WERI-Rb-1 (cell line): ENCODE data around the gene SRSF11.

Experiments
- DNase-seq: peaks from one replicate; pipeline ENCODE4 v3.0.0-alpha.2; 2020
- H3K27ac ChIP-seq: fragments of 250-450 bp; sonication (Bioruptor Pico); 2 replicates; pipeline ENCODE4 v1.5.1; 2020; ENCODE audit warnings: mild to moderate bottlenecking, moderate library complexity
- H3K27me3 ChIP-seq: fragments of 250-450 bp; sonication (Bioruptor Pico); 2 replicates; pipeline ENCODE4 v1.5.1; 2021; ENCODE audit warnings: mild to moderate bottlenecking, low read depth, moderate library complexity; ENCODE audit not compliant: insufficient read depth, severe bottlenecking
- H3K36me3 ChIP-seq: fragments of 250-450 bp; sonication (Bioruptor Pico); 2 replicates; pipeline ENCODE4 v1.5.1; 2020; ENCODE audit warnings: mild to moderate bottlenecking, moderate library complexity
- H3K4me3 ChIP-seq: 2 replicates; pipeline ENCODE4 v1.5.1; 2011; ENCODE audit warnings: low read depth, mild to moderate bottlenecking, control low read depth, low read length
- H3K9me3 ChIP-seq: fragments of 250-450 bp; sonication (Bioruptor Pico); 2 replicates; pipeline ENCODE4 v1.5.1; 2021; ENCODE audit warnings: mild to moderate bottlenecking, moderate library complexity; ENCODE audit not compliant: severe bottlenecking
- CTCF ChIP-seq: IDR thresholded peaks from 2 replicates; pipeline ENCODE4 v1.5.1; 2011; ENCODE audit warnings: low read depth, mild to moderate bottlenecking, control low read depth, inconsistent platforms, low read length

The SRSF11 gene

GRCh38 chr1:70295749-70296148, 74.6 kb downstream of the SRSF11 start:
- Histone ChIP-seq H3K27ac (no peak overlapping the region), H3K36me3 (peaks cover 37% of the 10 kb centered on the region), H3K9me3 (no peaks in the 10 kb centered on the region), H3K4me3 (no peak overlapping the region), H3K27me3 (no peaks in the 10 kb centered on the region)
- TF ChIP-seq CTCF, result no peak
- DNase-seq, result no peak

GRCh38 chr1:70299472-70299871, 78.3 kb downstream of the SRSF11 start:
- Histone ChIP-seq H3K27ac (no peak overlapping the region), H3K36me3 (peaks cover 29% of the 10 kb centered on the region), H3K9me3 (no peaks in the 10 kb centered on the region), H3K27me3 (no peaks in the 10 kb centered on the region), H3K4me3 (no peak overlapping the region)
- DNase-seq, result no peak
- no peak for TF ChIP-seq CTCF
